ENCODE results near the gene SETDB1. TPM values are rescaled to one million over a fixed set of nuclear protein-coding genes. Genes with fewer than 3 reads are reported as not detected.

Gene SETDB1
- total and polyA plus RNA-seq, 2 experiments from 2014 or later = 12.9 to 33.7 TPM

DNA sequence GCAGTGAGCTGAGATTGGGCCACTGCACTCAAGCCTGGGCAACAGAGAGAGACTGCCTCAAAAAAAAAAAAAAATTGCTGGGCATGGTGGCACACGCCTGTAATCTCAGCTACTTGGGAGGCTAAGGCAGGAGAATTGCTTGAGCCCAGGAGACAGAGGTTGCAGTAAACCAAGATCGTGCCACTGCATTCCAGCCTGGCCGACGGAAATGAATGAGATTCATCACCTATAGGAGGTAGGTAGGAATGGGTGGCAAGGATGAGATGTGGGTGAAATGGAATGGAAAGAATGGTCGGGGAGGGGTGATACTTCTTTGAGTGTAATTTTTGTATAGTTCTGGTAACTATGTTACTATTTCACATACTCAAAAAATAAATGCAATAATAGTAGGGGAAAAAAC lies 23.8 kb upstream of the SETDB1 start:
- TF ChIP-seq EZH2 (IDR thresholded peaks at IDR 0.05; ENCODE audit: borderline replicate concordance) = no peak
- TF ChIP-seq CTCF (IDR thresholded peaks at IDR 0.05; ENCODE audit: poor library complexity) = no peak
- H3K36me3 ChIP-seq (replicated peaks; ENCODE audit: insufficient read depth, low read depth) = no peaks in the 10 kb centered on the region
- WGBS (ENCODE audit: low lambda C conversion rate, missing lambda C conversion rate) = 96% methylated on average over 5 of the region's 5 CpGs
- H3K27ac ChIP-seq = no peak overlapping the region
- H3K4me2 ChIP-seq = no peak overlapping the region
- DNase-seq (ENCODE audit: low spot score) = no peak
- H3K4me3 ChIP-seq = no peak overlapping the region
- H4K20me1 ChIP-seq (ENCODE audit: insufficient read depth, poor library complexity, severe bottlenecking) = no peaks in the 10 kb centered on the region
- H3K27me3 ChIP-seq = no peaks in the 10 kb centered on the region
- H3K9me2 ChIP-seq (replicated peaks; ENCODE audit: insufficient read depth) = no peaks in the 10 kb centered on the region
- no peaks in the 10 kb centered on the region for H3K9me3 ChIP-seq (ENCODE audit: low read depth)
- no peaks in the 10 kb centered on the region for H3K79me2 ChIP-seq
- H2AFZ ChIP-seq = no peak overlapping the region
- H3K4me1 ChIP-seq (ENCODE audit: insufficient read depth) = no peaks in the 10 kb centered on the region

- Histone ChIP-seq H3K4me3 (no peak overlapping the region), H3K4me2 (no peak overlapping the region), H3K4me1 (ENCODE audit: insufficient read depth) (no peaks in the 10 kb centered on the region), H3K9me2 (replicated peaks; ENCODE audit: insufficient read depth) (no peaks in the 10 kb centered on the region), H4K20me1 (ENCODE audit: insufficient read depth, poor library complexity, severe bottlenecking) (no peaks in the 10 kb centered on the region), H3K79me2 (no peaks in the 10 kb centered on the region), H3K36me3 (replicated peaks; ENCODE audit: insufficient read depth, low read depth) (no peaks in the 10 kb centered on the region), H3K27me3 (no peaks in the 10 kb centered on the region), H2AFZ (no peak overlapping the region), H3K9me3 (ENCODE audit: low read depth) (no peaks in the 10 kb centered on the region), H3K27ac (no peak overlapping the region)
- TF ChIP-seq EZH2phosphoT487 (IDR thresholded peaks at IDR 0.05; ENCODE audit: low read depth, severe bottlenecking, unreplicated experiment) (no peak), EZH2 (IDR thresholded peaks at IDR 0.05; ENCODE audit: borderline replicate concordance) (no peak), CTCF (IDR thresholded peaks at IDR 0.05; ENCODE audit: poor library complexity) (no peak)
- DNase-seq (ENCODE audit: low spot score) = no peak
- WGBS (ENCODE audit: low lambda C conversion rate, missing lambda C conversion rate) = 75% methylated on average over 1 of the region's 1 CpG
These were observed 23.4 kb upstream of the SETDB1 start for GRCh38 chr1:150902751-150903150.

DNA sequence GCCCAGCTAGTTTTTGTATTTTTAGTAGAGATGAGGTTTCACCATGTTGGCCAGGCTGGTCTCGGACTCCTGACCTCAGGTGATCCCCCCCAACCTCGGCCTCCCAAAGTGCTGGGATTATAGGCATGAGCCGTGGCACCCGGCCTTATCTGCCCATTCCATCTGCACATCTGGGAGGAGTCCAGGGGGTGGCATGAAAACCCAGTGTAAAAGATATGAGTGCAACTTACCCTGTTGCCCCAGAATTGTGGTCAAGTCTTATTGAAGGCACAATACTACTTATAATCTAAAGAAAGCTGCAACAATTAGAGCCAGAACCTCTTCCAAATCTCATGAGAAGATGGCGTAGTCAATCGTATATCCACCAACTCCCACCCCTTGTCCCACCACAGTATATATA lies 20.9 kb upstream of the SETDB1 start:
- H4K20me1 ChIP-seq (ENCODE audit: insufficient read depth, poor library complexity, severe bottlenecking) = no peaks in the 10 kb centered on the region
- H2AFZ ChIP-seq = no peak overlapping the region
- no peaks in the 10 kb centered on the region for H3K4me1 ChIP-seq (ENCODE audit: insufficient read depth)
- 95% methylated on average over 6 of the region's 6 CpGs for WGBS (ENCODE audit: low lambda C conversion rate, missing lambda C conversion rate)
- TF ChIP-seq EZH2 (IDR thresholded peaks at IDR 0.05; ENCODE audit: borderline replicate concordance) (no peak), EZH2phosphoT487 (IDR thresholded peaks at IDR 0.05; ENCODE audit: low read depth, severe bottlenecking, unreplicated experiment) (no peak), CTCF (IDR thresholded peaks at IDR 0.05; ENCODE audit: poor library complexity) (no peak)
- H3K9me2 ChIP-seq (replicated peaks; ENCODE audit: insufficient read depth) = no peaks in the 10 kb centered on the region
- H3K9me3 ChIP-seq (ENCODE audit: low read depth) = no peaks in the 10 kb centered on the region
- no peaks in the 10 kb centered on the region for H3K79me2 ChIP-seq
- H3K27ac ChIP-seq = no peak overlapping the region
- H3K4me3 ChIP-seq = no peak overlapping the region
- no peak overlapping the region for H3K4me2 ChIP-seq
- H3K27me3 ChIP-seq = no peaks in the 10 kb centered on the region
- H3K36me3 ChIP-seq (replicated peaks; ENCODE audit: insufficient read depth, low read depth) = no peaks in the 10 kb centered on the region
- DNase-seq (ENCODE audit: low spot score) = no peak

GRCh38 chr1:150906329-150906728 lies 19.8 kb upstream of the SETDB1 start:
- no peaks in the 10 kb centered on the region for H3K9me3 ChIP-seq (ENCODE audit: low read depth)
- no peaks in the 10 kb centered on the region for H3K27me3 ChIP-seq
- 88% methylated on average over 1 of the region's 1 CpG for WGBS (ENCODE audit: low lambda C conversion rate, missing lambda C conversion rate)
- H3K36me3 ChIP-seq (replicated peaks; ENCODE audit: insufficient read depth, low read depth) = no peaks in the 10 kb centered on the region
- no peak for DNase-seq (ENCODE audit: low spot score)
- no peak overlapping the region for H3K4me2 ChIP-seq
- H2AFZ ChIP-seq = no peak overlapping the region
- no peaks in the 10 kb centered on the region for H3K79me2 ChIP-seq
- H3K27ac ChIP-seq = no peak overlapping the region
- H3K9me2 ChIP-seq (replicated peaks; ENCODE audit: insufficient read depth) = no peaks in the 10 kb centered on the region
- TF ChIP-seq CTCF (IDR thresholded peaks at IDR 0.05; ENCODE audit: poor library complexity) = no peak
- no peak for TF ChIP-seq EZH2 (IDR thresholded peaks at IDR 0.05; ENCODE audit: borderline replicate concordance)
- TF ChIP-seq EZH2phosphoT487 (IDR thresholded peaks at IDR 0.05; ENCODE audit: low read depth, severe bottlenecking, unreplicated experiment) = no peak
- H3K4me3 ChIP-seq = no peak overlapping the region
- H3K4me1 ChIP-seq (ENCODE audit: insufficient read depth) = no peaks in the 10 kb centered on the region
- H4K20me1 ChIP-seq (ENCODE audit: insufficient read depth, poor library complexity, severe bottlenecking) = no peaks in the 10 kb centered on the region
